HG02763 (cell line): ENCODE results near the gene DPP4.
"Not testable (repeated sequence)": the region's sequence is repeated elsewhere in the genome, so short reads cannot be mapped to it uniquely, and the experiment has no call there.

Experiments
- ATAC-seq: cut with Tn5 transposase; IDR thresholded peaks from one replicate; pipeline ENCODE4 v1.9.1; 2021; ENCODE audit warnings: mild to moderate bottlenecking, moderate library complexity; ENCODE audit not compliant: unreplicated experiment

The DPP4 gene

GRCh38 chr2:162060532-162060931 is 13.5 kb downstream of the DPP4 start:
- no peak for ATAC-seq

GRCh38 chr2:162058973-162059668 is 14.9 kb downstream of the DPP4 start:
- peak; percentile 78 for ATAC-seq

- ATAC-seq: no peak
These were observed 16.6 kb downstream of the DPP4 start for GRCh38 chr2:162057426-162057825.

- no peak for ATAC-seq
These were observed 17.1 kb downstream of the DPP4 start for GRCh38 chr2:162056796-162057399.

- no peak for ATAC-seq
These were observed 20.2 kb downstream of the DPP4 start for GRCh38 chr2:162053808-162054155.

GRCh38 chr2:162053066-162053807 is 20.8 kb downstream of the DPP4 start:
- ATAC-seq: no peak

- no peak for ATAC-seq
These were observed 23.5 kb downstream of the DPP4 start for GRCh38 chr2:162050513-162050961.

GRCh38 chr2:162049089-162049488 is 24.9 kb downstream of the DPP4 start:
- ATAC-seq: not testable (repeated sequence)

- no peak for ATAC-seq
These were observed 29.4 kb downstream of the DPP4 start for GRCh38 chr2:162044586-162044985.

- no peak for ATAC-seq
These were observed 30.9 kb downstream of the DPP4 start for GRCh38 chr2:162043132-162043531.

- ATAC-seq: no peak
These were observed 32.5 kb downstream of the DPP4 start for GRCh38 chr2:162041485-162041884.

- no peak for ATAC-seq
These were observed 35.3 kb downstream of the DPP4 start for GRCh38 chr2:162038725-162039124.

- ATAC-seq: no peak
These were observed 36.1 kb downstream of the DPP4 start for GRCh38 chr2:162037886-162038285.

GRCh38 chr2:162037028-162037795 is 36.8 kb downstream of the DPP4 start:
- ATAC-seq: no peak

- ATAC-seq: no peak
These were observed 38.0 kb downstream of the DPP4 start for GRCh38 chr2:162035981-162036380.

GRCh38 chr2:162030363-162031190 is 43.4 kb downstream of the DPP4 start:
- no peak for ATAC-seq

- ATAC-seq: no peak
These were observed 44.6 kb downstream of the DPP4 start for GRCh38 chr2:162029287-162029901.

- no peak for ATAC-seq
These were observed 45.5 kb downstream of the DPP4 start for GRCh38 chr2:162028511-162028910.

- no peak for ATAC-seq
These were observed 48.7 kb downstream of the DPP4 start for GRCh38 chr2:162025121-162025911.
